ENCODE data around the gene RUNX3. TPM values are rescaled to one million over a fixed set of nuclear protein-coding genes. Genes with fewer than 3 reads are reported as not detected.

RUNX3 gene
- total RNA-seq, 1 donor from 2014 or later, result 153 TPM

DNA sequence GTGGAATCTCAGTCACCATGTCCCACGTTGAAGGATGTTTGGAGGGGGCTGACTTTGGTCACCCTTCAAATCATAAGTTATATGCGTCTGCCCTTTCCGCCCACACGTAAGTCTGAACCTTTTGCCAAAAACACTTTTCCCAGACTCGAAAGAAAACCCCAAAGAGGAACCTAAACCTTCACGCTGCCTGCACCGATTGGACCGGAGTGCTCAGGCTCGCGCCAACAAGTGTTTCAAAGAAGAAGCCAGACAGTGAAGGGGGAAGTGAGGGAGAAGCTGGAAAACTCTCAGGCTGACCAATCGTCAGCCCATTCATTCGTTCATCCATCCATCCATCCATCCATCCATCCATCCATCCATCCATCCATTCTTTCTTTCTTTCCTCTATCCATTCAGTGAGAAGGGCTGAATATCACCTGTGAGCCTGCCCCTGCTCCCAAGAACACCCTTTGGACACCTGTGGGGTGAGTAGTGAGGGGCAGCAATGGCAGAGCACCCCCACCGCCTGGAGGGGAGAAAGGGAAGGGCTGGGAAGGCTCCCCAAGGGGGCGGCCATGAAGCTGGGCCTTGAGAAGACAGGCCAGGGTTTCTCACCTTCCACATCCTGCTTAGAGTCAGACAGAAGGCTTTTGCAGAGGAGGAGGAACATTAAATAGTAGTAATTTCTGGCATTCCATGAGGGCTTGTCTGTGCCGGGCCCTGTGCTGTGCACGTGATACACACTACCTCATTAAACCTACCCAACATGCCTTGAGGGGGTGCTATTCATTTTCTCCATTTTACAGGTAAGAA, 27.1 kb upstream of the RUNX3 start:
- no peaks in the 10 kb centered on the region for H3K27me3 Mint-ChIP-seq
- TF ChIP-seq, protein P1, sequence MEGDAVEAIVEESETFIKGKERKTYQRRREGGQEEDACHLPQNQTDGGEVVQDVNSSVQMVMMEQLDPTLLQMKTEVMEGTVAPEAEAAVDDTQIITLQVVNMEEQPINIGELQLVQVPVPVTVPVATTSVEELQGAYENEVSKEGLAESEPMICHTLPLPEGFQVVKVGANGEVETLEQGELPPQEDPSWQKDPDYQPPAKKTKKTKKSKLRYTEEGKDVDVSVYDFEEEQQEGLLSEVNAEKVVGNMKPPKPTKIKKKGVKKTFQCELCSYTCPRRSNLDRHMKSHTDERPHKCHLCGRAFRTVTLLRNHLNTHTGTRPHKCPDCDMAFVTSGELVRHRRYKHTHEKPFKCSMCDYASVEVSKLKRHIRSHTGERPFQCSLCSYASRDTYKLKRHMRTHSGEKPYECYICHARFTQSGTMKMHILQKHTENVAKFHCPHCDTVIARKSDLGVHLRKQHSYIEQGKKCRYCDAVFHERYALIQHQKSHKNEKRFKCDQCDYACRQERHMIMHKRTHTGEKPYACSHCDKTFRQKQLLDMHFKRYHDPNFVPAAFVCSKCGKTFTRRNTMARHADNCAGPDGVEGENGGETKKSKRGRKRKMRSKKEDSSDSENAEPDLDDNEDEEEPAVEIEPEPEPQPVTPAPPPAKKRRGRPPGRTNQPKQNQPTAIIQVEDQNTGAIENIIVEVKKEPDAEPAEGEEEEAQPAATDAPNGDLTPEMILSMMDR (IDR thresholded peaks at IDR 0.05), result no peak
- no peaks in the 10 kb centered on the region for H3K36me3 Mint-ChIP-seq (ENCODE audit: low read depth)
- ChIA-PET CTCF (interaction anchor here (1.3 to 9.4 kb wide), 2 partner anchors 78 to 144 kb away, joined by 3 to 80 read pairs; no protein-coding TSS in a partner anchor), POLR2A (interaction anchor here (0.9 to 5.0 kb wide), 12 partner anchors 8 to 80 kb away, joined by 3 to 47 read pairs (median 9); partner anchors contain the start of gene RUNX3)
- DNase-seq (no peak), ATAC-seq (ENCODE audit: low read depth) (peak; percentile 54)
- H3K27ac Mint-ChIP-seq, result peak overlapping the region; percentile 87
- H3K9me3 Mint-ChIP-seq, result no peaks in the 10 kb centered on the region
- peak overlapping the region; percentile 55 for H3K4me3 Mint-ChIP-seq
- peaks cover 80% of the 10 kb centered on the region for H3K4me1 Mint-ChIP-seq
- intact Hi-C loops (cut with micrococcal nuclease), result no loop called here

DNA sequence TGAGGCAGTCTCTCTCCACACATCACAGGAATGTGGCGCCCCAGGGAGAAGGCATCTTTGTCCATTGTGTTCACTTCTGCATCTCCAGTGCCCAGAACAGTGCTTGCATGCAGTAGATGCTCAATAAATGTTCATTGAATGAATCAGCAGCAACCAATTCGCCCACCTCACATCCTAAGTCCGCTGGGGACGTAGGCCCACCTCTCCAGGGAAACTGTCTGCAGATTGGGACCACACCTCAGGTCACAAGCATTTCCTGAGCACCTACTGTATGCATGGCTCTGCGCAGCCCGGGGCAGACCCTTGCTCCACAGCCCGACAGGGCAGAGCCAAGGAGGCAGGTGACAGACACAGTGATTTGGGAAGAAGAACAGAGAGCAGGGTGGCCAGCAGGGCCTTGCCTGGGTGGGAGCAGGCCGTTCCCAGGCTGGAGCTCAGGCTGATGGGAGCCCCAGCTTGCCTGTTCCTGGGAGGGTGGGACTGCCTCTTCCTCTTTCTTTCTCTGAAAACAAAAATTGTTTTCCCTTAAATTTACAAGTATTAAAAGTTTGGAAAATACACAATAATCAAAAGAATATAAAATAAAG, 25.8 kb upstream of the RUNX3 start:
- peak overlapping the region; percentile 78 for H3K4me3 Mint-ChIP-seq
- no peaks in the 10 kb centered on the region for H3K27me3 Mint-ChIP-seq
- no peaks in the 10 kb centered on the region for H3K9me3 Mint-ChIP-seq
- TF ChIP-seq, protein P1 (IDR thresholded peaks at IDR 0.05), result no peak
- no peak for ATAC-seq (ENCODE audit: low read depth)
- DNase-seq, result no peak
- intact Hi-C loops (cut with micrococcal nuclease), result loop anchor here (1.0 to 2.0 kb wide), 5 partner anchors 9 to 81 kb away; no protein-coding TSS in a partner anchor
- peaks cover 83% of the 10 kb centered on the region for H3K4me1 Mint-ChIP-seq
- POLR2A ChIA-PET, result interaction anchor here (0.8 to 5.0 kb wide), 11 partner anchors 8 to 81 kb away, joined by 3 to 47 read pairs (median 13); partner anchors contain the start of gene RUNX3
- peak overlapping the region; percentile 87 for H3K27ac Mint-ChIP-seq
- no peaks in the 10 kb centered on the region for H3K36me3 Mint-ChIP-seq (ENCODE audit: low read depth)
- CTCF ChIA-PET, result interaction anchor here (1.3 to 9.4 kb wide), 2 partner anchors 79 to 145 kb away, joined by 3 to 80 read pairs; no protein-coding TSS in a partner anchor

DNA sequence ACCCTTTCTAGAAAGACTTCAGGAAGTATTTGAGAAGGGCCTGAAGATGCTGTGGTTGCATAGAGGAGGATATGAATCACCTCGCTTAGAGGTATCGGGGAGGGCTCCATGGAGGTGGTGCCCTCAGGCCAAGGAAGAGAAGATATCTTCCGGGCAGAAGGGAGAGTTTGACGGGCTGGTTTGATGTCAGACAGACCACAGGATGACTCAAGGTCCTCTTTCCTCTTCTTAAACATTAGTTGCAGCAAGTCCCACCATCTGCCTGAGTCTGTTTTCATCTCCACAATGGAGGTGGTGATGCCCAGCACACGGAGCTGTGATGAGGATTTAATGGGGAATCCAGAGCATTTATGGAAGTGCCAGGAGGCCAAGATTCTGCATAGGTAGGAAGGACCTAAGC, 25.1 kb upstream of the RUNX3 start:
- peak overlapping the region; percentile 87 for H3K27ac Mint-ChIP-seq
- H3K4me1 Mint-ChIP-seq, result peaks cover 87% of the 10 kb centered on the region
- POLR2A ChIA-PET, result interaction anchor here (0.8 to 5.0 kb wide), 10 partner anchors 8 to 79 kb away, joined by 3 to 47 read pairs (median 12); partner anchors contain the start of gene RUNX3
- TF ChIP-seq, protein P1 (IDR thresholded peaks at IDR 0.05), result no peak
- CTCF ChIA-PET, result interaction anchor here (9.4 kb wide), 1 partner anchor 80 kb away, joined by 80 read pairs; no protein-coding TSS in a partner anchor
- H3K36me3 Mint-ChIP-seq (ENCODE audit: low read depth), result no peaks in the 10 kb centered on the region
- H3K4me3 Mint-ChIP-seq, result peak overlapping the region; percentile 78
- ATAC-seq (ENCODE audit: low read depth) (peak; percentile 76), DNase-seq (no peak)
- H3K27me3 Mint-ChIP-seq, result no peaks in the 10 kb centered on the region
- H3K9me3 Mint-ChIP-seq, result no peaks in the 10 kb centered on the region
- intact Hi-C loops (cut with micrococcal nuclease), result loop anchor here (1.0 to 2.0 kb wide), 5 partner anchors 10 to 82 kb away; no protein-coding TSS in a partner anchor

DNA sequence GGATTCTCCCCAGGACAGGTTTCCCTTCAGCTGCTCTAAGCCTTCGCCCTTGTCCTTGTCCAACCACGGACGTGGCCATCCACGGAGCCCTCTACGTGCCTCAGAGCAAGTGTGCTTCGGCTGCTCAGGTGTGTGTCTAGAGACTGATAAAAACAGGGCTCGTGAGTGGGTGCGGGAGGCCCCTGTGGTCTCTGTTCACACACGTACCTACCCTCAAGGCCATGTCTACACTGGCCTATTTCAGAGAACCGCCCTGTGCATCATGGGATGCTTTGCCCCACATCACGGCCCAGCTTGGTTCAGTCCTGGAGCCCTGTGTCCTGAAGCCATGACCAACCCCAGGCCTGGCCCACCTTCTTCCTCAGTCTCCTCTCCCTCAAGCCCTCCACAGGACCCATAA, 24.6 kb upstream of the RUNX3 start:
- ATAC-seq (ENCODE audit: low read depth) (no peak), DNase-seq (no peak)
- Mint-ChIP-seq H3K4me3 (peak overlapping the region; percentile 78), H3K4me1 (peaks cover 82% of the 10 kb centered on the region), H3K9me3 (no peaks in the 10 kb centered on the region), H3K27ac (peak overlapping the region; percentile 87), H3K36me3 (ENCODE audit: low read depth) (no peaks in the 10 kb centered on the region), H3K27me3 (no peaks in the 10 kb centered on the region)
- TF ChIP-seq, protein P1 (IDR thresholded peaks at IDR 0.05), result no peak
- CTCF ChIA-PET, result interaction anchor here (1.1 to 9.4 kb wide), 3 partner anchors 20 to 81 kb away, joined by 3 to 80 read pairs (median 4); no protein-coding TSS in a partner anchor
- POLR2A ChIA-PET, result interaction anchor here (0.7 to 4.3 kb wide), 12 partner anchors 8 to 453 kb away, joined by 3 to 28 read pairs (median 10); partner anchors contain the start of gene RUNX3
- intact Hi-C loops (cut with micrococcal nuclease), result loop anchor here (1.0 to 2.0 kb wide), 5 partner anchors 11 to 83 kb away; no protein-coding TSS in a partner anchor

Measured in activated B cell treated with CpG ODN at 0.5 μM for 24 hours (primary cell).